Measurements from ENCODE around the gene TUBB3.

GRCh38 chr16:89921131-89921701 is 1.9 kb upstream of the TUBB3 start:
- TF ChIP-seq CTCF (IDR thresholded peaks at IDR 0.05) (no peak), POLR2A (IDR thresholded peaks at IDR 0.05) (no peak)
